ENCODE results near the gene SDK1. TPM values are rescaled to one million over a fixed set of nuclear protein-coding genes. Genes with fewer than 3 reads are reported as not detected.

Gene SDK1
- total RNA-seq, 2 donors from 2014 or later, result 19.8 to 32.4 TPM

DNA sequence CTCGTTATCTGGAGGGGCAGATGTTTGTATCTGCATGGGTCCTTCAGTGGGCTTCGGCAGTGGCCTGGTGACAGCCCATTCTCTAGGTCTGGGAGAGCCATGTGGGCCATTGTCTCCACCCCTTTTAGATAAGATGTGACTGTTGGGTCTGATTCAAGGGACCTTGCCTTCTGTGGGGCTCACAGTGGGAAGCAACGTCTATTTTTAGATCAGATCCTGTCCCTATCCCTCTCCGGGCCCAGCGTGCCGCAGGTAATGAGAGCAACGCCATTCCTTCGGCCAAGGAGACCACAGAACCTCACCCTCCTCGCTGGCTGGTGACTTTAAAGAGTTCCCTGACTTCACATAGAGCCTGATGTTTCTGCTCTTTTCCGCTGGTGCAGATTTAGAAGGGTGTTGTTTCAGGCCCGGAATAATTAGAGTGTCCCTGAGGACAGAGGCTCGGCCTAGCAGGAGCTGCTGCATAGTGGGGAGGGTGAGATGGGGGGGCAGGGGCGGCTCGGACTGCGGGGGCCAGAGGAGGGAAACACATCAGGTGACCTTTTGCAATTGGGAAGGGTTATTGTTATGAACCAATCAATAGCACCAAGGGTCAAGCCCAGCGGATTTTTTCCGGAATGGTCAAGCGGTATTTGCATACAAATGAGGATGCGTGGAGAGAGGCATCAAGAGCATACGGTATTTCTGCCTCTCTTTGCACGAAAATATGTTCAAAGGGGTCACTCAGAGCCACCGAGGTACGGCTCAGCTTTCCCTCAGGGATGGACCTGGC, 878.0 kb downstream of the SDK1 start:
- WGBS, 2 donors, result 93 to 96% methylated on average over 21 to 23 of the region's 23 CpGs
- no peaks in the 10 kb centered on the region for H3K36me3 ChIP-seq (replicated peaks in 1 of 2; ENCODE audit: insufficient read depth in 1 of 2, low read depth in 2 of 2)
- H3K4me1 ChIP-seq, result no peaks in the 10 kb centered on the region
- ATAC-seq (no peak), DNase-seq (no peak)
- TF ChIP-seq, protein P1, sequence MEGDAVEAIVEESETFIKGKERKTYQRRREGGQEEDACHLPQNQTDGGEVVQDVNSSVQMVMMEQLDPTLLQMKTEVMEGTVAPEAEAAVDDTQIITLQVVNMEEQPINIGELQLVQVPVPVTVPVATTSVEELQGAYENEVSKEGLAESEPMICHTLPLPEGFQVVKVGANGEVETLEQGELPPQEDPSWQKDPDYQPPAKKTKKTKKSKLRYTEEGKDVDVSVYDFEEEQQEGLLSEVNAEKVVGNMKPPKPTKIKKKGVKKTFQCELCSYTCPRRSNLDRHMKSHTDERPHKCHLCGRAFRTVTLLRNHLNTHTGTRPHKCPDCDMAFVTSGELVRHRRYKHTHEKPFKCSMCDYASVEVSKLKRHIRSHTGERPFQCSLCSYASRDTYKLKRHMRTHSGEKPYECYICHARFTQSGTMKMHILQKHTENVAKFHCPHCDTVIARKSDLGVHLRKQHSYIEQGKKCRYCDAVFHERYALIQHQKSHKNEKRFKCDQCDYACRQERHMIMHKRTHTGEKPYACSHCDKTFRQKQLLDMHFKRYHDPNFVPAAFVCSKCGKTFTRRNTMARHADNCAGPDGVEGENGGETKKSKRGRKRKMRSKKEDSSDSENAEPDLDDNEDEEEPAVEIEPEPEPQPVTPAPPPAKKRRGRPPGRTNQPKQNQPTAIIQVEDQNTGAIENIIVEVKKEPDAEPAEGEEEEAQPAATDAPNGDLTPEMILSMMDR (IDR thresholded peaks at IDR 0.05), result no peak
- TF ChIP-seq POLR2A (IDR thresholded peaks at IDR 0.05), result no peak
- no peak overlapping the region for H3K4me3 ChIP-seq
- no peaks in the 10 kb centered on the region for H3K27me3 ChIP-seq
- no peaks in the 10 kb centered on the region for H3K9me3 ChIP-seq
- intact Hi-C loops (cut with DNase I), result no loop called here
- H3K27ac ChIP-seq, result no peak overlapping the region

DNA sequence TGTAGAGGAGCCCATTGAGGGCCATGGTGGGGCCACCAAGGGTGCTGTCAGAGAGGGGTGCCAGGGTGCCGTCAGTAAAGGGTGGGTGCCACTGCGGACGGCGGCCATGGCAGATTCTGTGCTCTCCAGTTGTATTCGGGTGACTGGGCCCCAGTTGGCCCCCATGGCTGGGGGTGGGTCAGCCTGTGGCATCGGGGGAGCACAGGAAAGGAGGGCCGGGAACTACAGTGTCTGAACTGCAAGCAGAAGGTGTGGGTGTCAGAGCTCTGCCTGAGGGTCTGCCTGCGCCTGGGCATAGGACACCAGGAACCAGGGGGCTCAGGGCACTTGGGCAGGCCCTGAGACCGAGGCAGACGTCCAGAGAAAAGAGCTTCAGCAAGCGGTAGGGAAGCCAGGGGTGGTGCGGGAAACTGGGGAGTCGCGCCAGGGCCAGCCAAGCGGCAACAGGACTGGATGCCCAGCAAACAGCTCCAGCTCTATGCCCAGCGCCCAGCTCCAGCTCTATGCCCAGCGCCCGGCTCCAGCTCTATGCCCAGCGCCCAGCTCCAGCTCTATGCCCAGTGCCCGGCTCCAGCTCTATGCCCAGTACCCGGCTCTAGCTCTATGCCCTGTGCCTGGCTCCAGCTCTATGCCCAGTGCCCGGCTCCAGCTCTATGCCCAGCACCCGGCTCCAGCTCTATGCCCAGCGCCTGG, 878.8 kb downstream of the SDK1 start:
- TF ChIP-seq, protein P1 (IDR thresholded peaks at IDR 0.05), result no peak
- TF ChIP-seq POLR2A (IDR thresholded peaks at IDR 0.05), result no peak
- H3K27me3 ChIP-seq, result no peaks in the 10 kb centered on the region
- H3K4me1 ChIP-seq, result no peaks in the 10 kb centered on the region
- no peaks in the 10 kb centered on the region for H3K9me3 ChIP-seq
- DNase-seq (no peak), ATAC-seq (no peak)
- 92 to 93% methylated on average over 16 to 23 of the region's 24 CpGs for WGBS, 2 donors
- H3K27ac ChIP-seq, result no peak overlapping the region
- H3K36me3 ChIP-seq (replicated peaks in 1 of 2; ENCODE audit: insufficient read depth in 1 of 2, low read depth in 2 of 2), result no peaks in the 10 kb centered on the region
- intact Hi-C loops (cut with DNase I), result no loop called here
- no peak overlapping the region for H3K4me3 ChIP-seq

DNA sequence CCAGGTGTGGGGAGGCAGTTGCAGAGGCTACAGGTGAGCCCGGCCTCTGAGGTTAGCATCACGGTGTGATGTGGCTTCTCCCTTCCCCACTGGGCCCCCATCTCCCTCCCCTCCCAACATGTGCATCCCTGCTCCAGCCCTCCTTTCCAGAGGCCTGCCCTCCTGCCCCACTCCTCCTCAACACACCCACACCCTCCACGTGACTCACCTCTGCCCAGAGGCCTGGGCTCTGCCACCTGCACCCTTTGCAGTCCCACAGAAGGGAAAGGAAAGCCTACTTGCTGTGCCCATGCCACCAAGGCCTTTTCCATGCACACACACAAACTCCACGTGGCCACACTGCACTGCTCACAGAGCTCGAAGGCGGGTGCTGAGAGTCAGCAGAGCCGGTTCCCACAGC, 880.4 kb downstream of the SDK1 start:
- Histone ChIP-seq H3K4me1 (no peaks in the 10 kb centered on the region), H3K9me3 (no peaks in the 10 kb centered on the region), H3K27ac (no peak overlapping the region), H3K36me3 (replicated peaks in 1 of 2; ENCODE audit: insufficient read depth in 1 of 2, low read depth in 2 of 2) (no peaks in the 10 kb centered on the region), H3K4me3 (no peak overlapping the region), H3K27me3 (no peaks in the 10 kb centered on the region)
- WGBS, 2 donors, result 95 to 98% methylated on average over 7 of the region's 7 CpGs
- ATAC-seq (no peak), DNase-seq (no peak)
- intact Hi-C loops (cut with DNase I), result no loop called here
- TF ChIP-seq, protein P1 (IDR thresholded peaks at IDR 0.05), result no peak
- TF ChIP-seq POLR2A (IDR thresholded peaks at IDR 0.05), result no peak

DNA sequence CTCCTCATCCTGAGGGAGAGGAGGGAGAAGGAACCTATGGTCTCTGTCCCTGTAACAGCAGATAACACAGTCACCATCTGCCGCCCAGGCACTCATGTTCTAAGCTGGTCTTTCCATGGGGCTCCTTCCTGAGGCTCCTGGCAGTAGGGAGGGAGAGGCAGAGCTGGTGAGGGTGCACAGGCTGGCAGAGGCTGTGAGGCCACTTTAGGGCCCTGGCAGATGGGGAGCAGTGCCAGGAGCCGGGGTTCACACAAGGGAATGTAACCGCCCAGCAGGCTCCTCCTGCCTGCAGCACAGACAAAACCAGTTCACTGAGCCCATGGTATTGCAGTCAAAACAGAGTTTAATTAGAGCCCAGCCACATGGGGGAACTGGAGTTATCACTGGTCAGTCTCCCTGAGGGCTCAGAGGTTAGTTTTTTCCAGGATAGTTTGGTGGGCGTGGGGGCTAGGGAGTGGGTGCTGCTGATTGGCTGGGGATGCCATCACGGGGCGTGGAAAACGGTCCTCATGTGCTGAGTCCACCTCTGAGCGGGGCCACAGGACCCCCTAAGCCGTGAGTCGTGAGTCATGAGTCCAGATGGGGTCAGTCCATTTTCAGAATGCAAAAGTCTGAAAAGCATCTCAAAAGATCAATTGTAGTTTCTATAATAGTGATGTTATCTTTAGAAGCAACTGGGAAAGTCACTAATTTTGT, 881.7 kb downstream of the SDK1 start:
- H3K9me3 ChIP-seq, result no peaks in the 10 kb centered on the region
- H3K36me3 ChIP-seq (replicated peaks in 1 of 2; ENCODE audit: insufficient read depth in 1 of 2, low read depth in 2 of 2), result no peaks in the 10 kb centered on the region
- no peak overlapping the region for H3K27ac ChIP-seq
- no peaks in the 10 kb centered on the region for H3K27me3 ChIP-seq
- TF ChIP-seq POLR2A (IDR thresholded peaks at IDR 0.05), result no peak
- TF ChIP-seq, protein P1 (IDR thresholded peaks at IDR 0.05), result no peak
- no peak for ATAC-seq
- DNase-seq, result no peak
- WGBS, 2 donors, result 92 to 96% methylated on average over 10 of the region's 10 CpGs
- intact Hi-C loops (cut with DNase I), result no loop called here
- no peak overlapping the region for H3K4me3 ChIP-seq
- H3K4me1 ChIP-seq, result no peaks in the 10 kb centered on the region

Data from body of pancreas (tissue), 4 donors.